CD4-positive, alpha-beta T cell treated with Interleukin-1 beta for 1 hour (primary cell): Measurements from ENCODE around the gene DNAJA2.
A peak's percentile ranks its signal among the peaks of the same experiment; 100 is the strongest.
"Not testable (repeated sequence)": the region's sequence is repeated elsewhere in the genome, so short reads cannot be mapped to it uniquely, and the experiment has no call there.

ENCODE experiments used
- DNase-seq, 2 donors: peaks; one replicate each; pipeline ENCODE4 v3.0.0-alpha.2; 2020 to 2022

The DNAJA2 gene

DNA sequence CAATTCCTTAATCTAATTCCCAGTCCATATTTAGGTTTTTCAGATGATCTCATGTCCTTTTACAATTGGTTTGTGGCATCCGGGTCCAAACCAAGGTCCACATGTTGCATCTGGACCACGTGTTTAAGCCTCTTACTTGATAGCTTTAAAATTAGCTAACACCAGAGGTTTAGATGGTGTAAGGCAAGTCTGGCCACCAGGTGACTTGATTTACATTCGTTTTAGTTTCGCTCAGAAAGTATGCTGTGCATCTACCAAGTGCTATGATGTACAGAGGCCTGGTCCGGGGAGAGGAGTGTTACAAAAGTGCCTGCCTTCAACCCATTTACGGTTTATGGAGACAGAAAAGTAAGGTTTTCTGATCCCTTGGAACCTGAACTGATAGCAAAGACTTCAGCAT is 878 bp upstream of the DNAJA2 start:
- DNase-seq = peak; percentile 23 to 55

- DNase-seq = no peak
Measured at GRCh38 chr16:46973996-46974324, 486 bp upstream of the DNAJA2 start.

GRCh38 chr16:46972429-46973206 is 856 bp downstream of the DNAJA2 start:
- DNase-seq = peak; percentile 32 to 56

DNA sequence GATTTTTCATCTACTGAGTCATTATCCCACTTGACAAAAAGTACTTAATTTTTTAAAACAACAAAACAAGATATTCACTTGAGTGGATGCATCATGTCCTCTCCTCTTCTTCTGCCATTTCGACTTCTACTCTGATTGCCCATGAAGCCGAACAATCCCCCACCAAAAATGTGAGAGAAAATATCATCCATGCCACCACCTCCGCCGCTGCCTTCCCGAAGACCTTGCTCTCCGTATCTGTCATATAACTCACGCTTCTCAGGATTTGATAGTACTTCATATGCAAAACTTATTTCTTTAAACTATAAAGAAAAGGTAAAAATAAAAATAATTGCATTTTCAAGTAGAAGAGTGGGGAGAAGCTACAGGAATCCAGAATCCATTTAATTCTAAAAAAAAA is 2.2 kb downstream of the DNAJA2 start:
- no peak for DNase-seq

- no peak for DNase-seq
Measured at GRCh38 chr16:46970089-46970488, 3.4 kb downstream of the DNAJA2 start.

DNA sequence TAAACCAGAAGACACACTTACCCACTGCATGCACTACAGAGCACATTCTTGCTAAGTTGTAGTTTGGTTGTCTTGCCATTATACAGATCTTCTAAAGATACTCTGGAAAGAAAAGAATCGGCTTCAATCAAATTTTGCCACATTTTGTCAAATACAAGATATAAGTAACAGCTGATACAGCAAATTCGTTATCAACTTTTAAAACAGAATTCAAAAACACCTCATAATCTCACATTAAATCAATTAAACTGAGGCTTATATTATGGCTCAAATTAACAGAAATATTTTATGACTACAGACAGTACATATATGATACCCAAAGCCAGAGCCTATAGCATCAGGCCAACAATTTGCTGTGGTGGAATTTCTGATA is 5.4 kb downstream of the DNAJA2 start:
- DNase-seq = no peak

- DNase-seq = no peak
Measured at GRCh38 chr16:46962629-46963028, 10.8 kb downstream of the DNAJA2 start.

GRCh38 chr16:46961373-46962353 is 11.8 kb downstream of the DNAJA2 start:
- DNase-seq = peak; percentile 37 to 46

- no peak for DNase-seq
Measured at GRCh38 chr16:46954562-46954961, 18.9 kb downstream of the DNAJA2 start.

DNA sequence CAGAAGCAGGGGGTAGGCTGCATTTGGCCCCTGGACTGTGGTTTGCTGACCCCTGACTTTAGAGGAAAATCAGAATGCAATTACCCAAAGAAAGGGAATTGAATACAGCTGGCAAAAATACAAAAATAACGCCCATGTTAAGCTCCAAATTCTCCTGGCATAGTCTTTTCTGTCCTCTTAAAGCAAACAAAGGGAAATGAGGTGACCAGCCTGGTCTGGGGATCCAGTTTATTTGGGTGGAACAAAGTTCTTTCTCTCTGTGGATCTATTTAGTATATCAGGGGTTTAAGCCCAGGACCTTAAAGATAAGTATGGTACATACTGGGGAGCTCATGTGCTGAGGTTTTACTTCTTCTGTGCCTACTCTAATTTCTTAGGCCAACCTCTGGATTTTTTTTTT is 23.5 kb downstream of the DNAJA2 start:
- no peak for DNase-seq

DNA sequence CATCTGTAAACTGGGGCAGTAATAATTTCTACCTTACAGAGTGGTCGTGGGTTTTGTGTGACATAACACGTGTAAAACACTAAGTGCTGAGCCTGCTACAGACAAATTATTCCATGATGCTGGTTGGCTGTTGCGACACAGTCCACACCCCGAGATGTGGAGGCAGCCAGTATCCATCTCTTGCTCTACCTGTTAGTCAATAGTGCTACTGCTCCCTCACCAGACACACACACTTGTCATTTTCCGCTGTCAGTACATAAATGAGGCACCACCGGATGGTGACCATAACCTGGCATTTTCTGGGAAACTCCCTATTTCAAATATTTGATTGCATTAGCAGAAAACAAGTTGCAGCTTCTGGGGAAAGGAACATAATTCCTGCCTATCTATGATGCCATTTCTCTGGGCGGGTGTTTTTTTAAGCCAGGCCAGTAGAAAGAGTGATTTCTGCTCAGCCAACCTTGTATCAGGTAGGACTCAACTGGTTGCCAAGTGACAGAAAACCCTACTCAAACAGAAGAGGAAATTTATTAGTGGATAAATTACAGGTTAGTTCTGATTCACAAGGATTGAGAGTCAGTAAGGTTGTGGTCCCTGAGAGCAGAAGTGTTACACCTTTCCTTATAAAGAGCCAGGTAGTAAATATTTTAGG is 24.1 kb downstream of the DNAJA2 start:
- DNase-seq = peak in 1 of 2 donors; percentile 33

DNA sequence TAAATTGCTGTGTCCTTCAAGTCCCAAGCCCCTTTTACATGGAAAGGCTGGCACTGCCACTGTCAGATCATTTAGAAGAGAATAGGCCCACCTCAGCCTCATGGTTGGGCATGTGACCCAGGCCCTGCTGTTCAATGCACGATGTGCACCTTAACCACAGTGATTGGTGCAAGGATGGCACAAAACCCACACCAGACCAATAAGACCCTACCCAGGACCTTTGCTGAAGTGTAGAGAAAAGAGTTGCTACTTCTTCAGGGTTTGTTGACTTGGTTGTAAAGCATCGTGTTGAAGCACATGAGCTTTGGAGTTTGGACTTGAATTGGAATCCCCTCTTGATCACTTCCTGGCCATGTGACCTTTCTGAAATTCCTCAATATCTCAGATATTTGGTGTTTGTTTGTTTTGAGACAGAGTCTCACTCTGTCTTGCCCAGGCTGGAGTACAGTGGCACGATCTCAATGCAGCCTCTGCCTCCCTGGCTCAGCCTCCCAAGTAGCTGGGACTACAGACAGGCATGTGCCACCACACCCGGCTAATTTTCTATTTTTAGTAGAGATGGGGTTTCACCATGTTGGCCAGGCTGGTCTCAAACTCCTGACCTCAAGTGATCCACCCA is 24.8 kb downstream of the DNAJA2 start:
- DNase-seq = no peak

DNA sequence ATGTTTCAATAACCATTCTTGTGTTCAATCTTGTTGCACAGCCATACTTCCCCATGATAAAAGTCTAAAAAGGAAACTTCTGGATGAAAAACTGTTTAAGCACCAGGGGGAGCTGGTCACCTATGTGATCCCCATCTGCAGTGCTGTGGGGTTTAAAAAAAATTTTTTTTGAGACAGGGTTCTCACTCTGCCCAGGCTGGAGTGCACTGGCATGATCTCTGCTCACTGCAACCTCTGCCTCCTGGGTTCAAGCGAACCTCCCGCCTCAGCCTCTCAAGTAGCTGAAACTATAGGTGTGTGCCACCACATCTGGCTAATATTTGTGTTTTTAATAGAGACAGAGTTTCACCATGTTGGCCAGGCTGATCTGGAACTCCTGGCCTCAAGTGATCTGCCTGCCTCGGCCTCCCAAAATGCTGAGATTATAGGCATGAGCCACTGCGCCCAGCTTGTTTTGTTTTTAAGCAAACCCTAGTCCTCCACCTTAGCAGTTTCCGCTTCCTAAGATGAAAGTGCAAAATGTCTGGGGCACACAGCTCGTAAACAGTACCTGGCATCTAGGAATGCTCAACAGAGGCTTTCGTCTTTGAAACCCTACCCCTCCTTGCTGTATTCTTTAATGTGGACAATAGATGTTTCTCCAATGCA is 25.4 kb downstream of the DNAJA2 start:
- peak; percentile 23 to 55 for DNase-seq

DNA sequence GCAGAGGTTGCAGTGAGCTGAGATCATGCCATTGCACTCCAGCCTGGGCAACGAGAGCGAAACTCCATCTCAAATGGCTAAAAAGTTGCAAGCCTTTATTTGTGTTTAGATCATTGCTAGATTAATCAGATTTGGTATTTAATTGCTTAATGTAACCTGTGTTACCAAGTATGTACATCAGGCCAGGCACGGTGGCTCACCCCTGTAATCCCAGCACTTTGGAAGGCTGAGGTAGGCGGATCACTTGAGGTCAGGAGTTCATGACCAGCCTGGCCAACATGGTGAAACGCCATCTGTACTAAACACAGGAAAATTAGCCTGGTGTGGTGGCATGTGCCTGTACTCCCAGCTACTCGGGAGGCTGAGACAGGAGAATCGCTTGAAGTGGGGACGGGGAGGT is 28.8 kb downstream of the DNAJA2 start:
- DNase-seq = not testable (repeated sequence)

GRCh38 chr16:46937536-46937935 is 35.9 kb downstream of the DNAJA2 start:
- no peak for DNase-seq

DNA sequence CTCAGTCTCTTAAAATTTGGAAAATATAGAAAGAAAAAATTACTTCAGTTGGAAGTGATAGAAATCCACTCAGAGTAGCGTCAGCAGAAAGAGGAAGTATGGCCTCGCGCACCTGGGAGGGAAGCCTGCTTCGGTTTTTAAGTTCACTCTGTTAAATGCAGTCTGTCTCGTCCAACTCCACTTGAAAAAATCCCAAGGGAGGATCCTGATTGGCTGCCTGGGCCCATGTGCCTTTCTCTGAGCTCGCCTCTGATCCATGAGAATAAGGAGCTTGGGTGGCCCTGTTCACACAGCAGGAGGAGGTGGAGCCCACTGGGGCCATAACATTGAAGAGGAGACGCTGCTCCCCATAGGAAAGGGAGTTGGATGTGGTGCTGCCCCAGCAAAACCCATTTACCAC is 40.7 kb downstream of the DNAJA2 start:
- peak in 1 of 2 donors; percentile 36 for DNase-seq

DNA sequence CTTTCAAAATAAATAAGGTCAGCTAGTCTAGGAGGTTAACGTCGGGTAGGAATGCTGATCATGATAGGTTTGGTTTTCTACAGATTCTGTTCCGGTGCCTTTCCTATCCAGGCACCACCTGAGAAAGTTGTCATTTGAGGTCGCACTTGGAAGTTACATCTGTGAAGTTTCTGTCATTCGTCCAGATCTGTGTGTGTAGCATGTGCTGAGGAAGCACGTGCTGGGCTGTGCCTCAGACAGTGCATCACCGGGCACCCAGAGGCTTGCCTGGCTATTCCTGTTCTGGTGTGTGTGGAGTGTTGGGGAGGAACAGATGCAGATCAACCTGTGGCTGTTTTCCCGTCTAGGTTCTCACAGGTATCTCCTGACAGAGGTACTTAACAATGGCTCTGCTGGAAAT is 42.6 kb downstream of the DNAJA2 start:
- no peak for DNase-seq

GRCh38 chr16:46929378-46930332 is 43.8 kb downstream of the DNAJA2 start:
- peak; percentile 58 to 64 for DNase-seq

- DNase-seq = no peak
Measured at GRCh38 chr16:46928811-46929210, 44.7 kb downstream of the DNAJA2 start.

GRCh38 chr16:46927273-46927672 is 46.2 kb downstream of the DNAJA2 start:
- DNase-seq = no peak
